B cell (primary cell): Measurements from ENCODE around the gene SIGMAR1.

ENCODE experiments used
- EZH2 ChIP-seq: IDR thresholded peaks from 2 replicates; pipeline ENCODE4 v1.6.1; 2012; ENCODE audit warnings: borderline replicate concordance, low read depth, mild to moderate bottlenecking, moderate library complexity, low read length; ENCODE audit not compliant: insufficient read depth, poor library complexity, severe bottlenecking
- TF ChIP-seq, protein P1 (sequence below): fragments of 200-600 bp; IDR thresholded peaks from one replicate; pipeline ENCODE4 v1.8.0; 2022; ENCODE audit warnings: antibody characterized with exemption, mild to moderate bottlenecking

DNA sequence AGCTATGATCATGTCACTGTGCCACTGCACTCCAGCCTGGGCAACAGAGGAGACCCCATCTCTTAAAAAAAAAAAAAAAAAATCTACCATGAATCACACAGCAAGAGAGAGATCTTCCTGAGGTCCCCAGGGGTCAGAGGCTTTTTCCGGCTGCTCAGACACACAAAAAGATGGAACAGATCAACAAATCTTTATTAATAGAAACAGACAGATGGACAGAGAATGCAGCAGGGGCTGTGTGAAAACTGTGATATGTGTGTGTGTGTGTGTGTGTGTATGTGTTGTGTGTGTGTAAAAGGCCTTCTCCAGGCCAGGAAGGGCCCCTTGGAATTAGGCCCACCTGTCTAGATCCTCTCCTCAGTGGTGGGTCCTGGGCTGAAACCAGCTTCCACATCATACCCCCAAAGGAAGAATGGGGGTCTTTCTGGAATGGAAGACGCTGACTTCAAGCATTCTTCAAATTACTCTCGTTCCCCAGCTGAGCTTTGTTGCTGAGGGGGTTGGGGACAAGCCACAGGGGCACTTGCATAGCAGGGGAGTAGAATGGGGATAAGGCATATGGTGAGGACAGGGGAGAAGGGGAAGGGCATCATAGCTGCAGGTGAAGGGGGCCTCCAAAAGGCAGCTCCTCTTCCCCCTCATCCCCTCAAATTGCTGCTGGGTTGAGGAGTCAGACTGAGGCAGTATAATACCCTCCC is 2.9 kb downstream of the SIGMAR1 start:
- TF ChIP-seq, protein P1, sequence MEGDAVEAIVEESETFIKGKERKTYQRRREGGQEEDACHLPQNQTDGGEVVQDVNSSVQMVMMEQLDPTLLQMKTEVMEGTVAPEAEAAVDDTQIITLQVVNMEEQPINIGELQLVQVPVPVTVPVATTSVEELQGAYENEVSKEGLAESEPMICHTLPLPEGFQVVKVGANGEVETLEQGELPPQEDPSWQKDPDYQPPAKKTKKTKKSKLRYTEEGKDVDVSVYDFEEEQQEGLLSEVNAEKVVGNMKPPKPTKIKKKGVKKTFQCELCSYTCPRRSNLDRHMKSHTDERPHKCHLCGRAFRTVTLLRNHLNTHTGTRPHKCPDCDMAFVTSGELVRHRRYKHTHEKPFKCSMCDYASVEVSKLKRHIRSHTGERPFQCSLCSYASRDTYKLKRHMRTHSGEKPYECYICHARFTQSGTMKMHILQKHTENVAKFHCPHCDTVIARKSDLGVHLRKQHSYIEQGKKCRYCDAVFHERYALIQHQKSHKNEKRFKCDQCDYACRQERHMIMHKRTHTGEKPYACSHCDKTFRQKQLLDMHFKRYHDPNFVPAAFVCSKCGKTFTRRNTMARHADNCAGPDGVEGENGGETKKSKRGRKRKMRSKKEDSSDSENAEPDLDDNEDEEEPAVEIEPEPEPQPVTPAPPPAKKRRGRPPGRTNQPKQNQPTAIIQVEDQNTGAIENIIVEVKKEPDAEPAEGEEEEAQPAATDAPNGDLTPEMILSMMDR = no peak
- no peak for TF ChIP-seq EZH2
